Endothelial cell of umbilical vein (primary cell): ENCODE data around the gene PLXNC1. TPM values are rescaled to one million over a fixed set of nuclear protein-coding genes. Genes with fewer than 3 reads are reported as not detected.

Source experiments
- BruUV-seq: library from RNA; stranded (reverse); fragments of 400-500 nt; replicated peaks from 2 replicates; lab custom pipeline; 2021; lab: Mats Ljungman, UMichigan
- CTCF ChIA-PET: fragments of 300-600, 350-600 bp; sonication (Branson Sonifier 250); formaldehyde crosslinking; loops from one replicate; lab custom pipeline; 2021; ENCODE audit warnings: antibody characterized with exemption, inconsistent platforms; lab: Charles Lee
- POLR2A ChIA-PET: fragments of 300-600, 350-600 bp; sonication (Branson Sonifier 250); formaldehyde crosslinking; loops from one replicate; lab custom pipeline; 2021; ENCODE audit warnings: antibody characterized with exemption, inconsistent platforms; lab: Charles Lee
- DNase-seq: peaks from one replicate; pipeline ENCODE4 v3.0.0-alpha.2; 2011; ENCODE audit warnings: low read depth, low spot score
- FAIRE-seq: peaks from 2 replicates; lab custom pipeline; 2011; peaks lifted over from hg19 to GRCh38; lab: Jason Lieb, UNC
- H2AFZ ChIP-seq: 2 replicates; pipeline ENCODE4 v1.6.0; 2012; ENCODE audit warnings: low read depth, low read length, control low read depth, inconsistent platforms
- H3K27ac ChIP-seq: 2 replicates; pipeline ENCODE4 v1.5.1; 2011; ENCODE audit warnings: low read depth, mild to moderate bottlenecking, control low read depth, low read length, moderate library complexity; ENCODE audit not compliant: insufficient read depth
- H3K27me3 ChIP-seq, 2 experiments: 2 replicates each; pipeline versions ENCODE4 v1.6.0 to v1.6.1; 2011; ENCODE audit warnings: low read length in 2 of 2, mixed read lengths in 1 of 2; ENCODE audit not compliant: control insufficient read depth in 2 of 2, insufficient read depth in 2 of 2
- H3K36me3 ChIP-seq, 2 experiments: 2 replicates in 1 of 2; 3 replicates in 1 of 2; pipeline ENCODE4 v1.5.1; 2011; ENCODE audit warnings: low read length in 2 of 2, mild to moderate bottlenecking in 1 of 2, moderate library complexity in 1 of 2; ENCODE audit not compliant: control insufficient read depth in 2 of 2, insufficient read depth in 2 of 2; ENCODE audit errors: extremely low read depth in 1 of 2
- H3K4me1 ChIP-seq: 3 replicates; pipeline ENCODE4 v1.5.1; 2011; ENCODE audit warnings: mild to moderate bottlenecking, low read length; ENCODE audit not compliant: control insufficient read depth, insufficient read depth; ENCODE audit errors: extremely low read depth
- H3K4me2 ChIP-seq: 2 replicates; pipeline ENCODE4 v1.6.1; 2011; ENCODE audit warnings: low read length, control low read depth, mixed read lengths; ENCODE audit not compliant: insufficient read depth
- H3K4me3 ChIP-seq, 3 experiments: fragments of 200-600 bp in 1 of 3; sonication (generic), shearing (Covaris generic) in 1 of 3; replicated peaks in 1 of 3; 2 replicates each; pipeline ENCODE4 v1.5.1; 2011 to 2016; ENCODE audit warnings: control low read depth in 3 of 3, low read length in 3 of 3, mild to moderate bottlenecking in 2 of 3, inconsistent platforms in 1 of 3, low read depth in 1 of 3, moderate library complexity in 1 of 3; ENCODE audit not compliant: insufficient read depth in 1 of 3
- H3K79me2 ChIP-seq: 2 replicates; pipeline ENCODE4 v1.6.0; 2012; ENCODE audit warnings: low read length, inconsistent platforms; ENCODE audit not compliant: control insufficient read depth, insufficient read depth
- H3K9ac ChIP-seq: replicated peaks from 2 replicates; pipeline ENCODE3; 2011; ENCODE audit warnings: low read length, control low read depth; ENCODE audit not compliant: insufficient read depth; ENCODE audit errors: extremely low read depth
- H3K9me1 ChIP-seq: replicated peaks from 3 replicates; pipeline ENCODE4 v1.6.0; 2011; ENCODE audit warnings: mild to moderate bottlenecking, low read length; ENCODE audit not compliant: control insufficient read depth, insufficient read depth; ENCODE audit errors: extremely low read depth
- H3K9me3 ChIP-seq: replicated peaks from 2 replicates; pipeline ENCODE4 v1.5.1; 2012; ENCODE audit warnings: low read length, inconsistent platforms; ENCODE audit not compliant: control insufficient read depth, insufficient read depth
- H4K20me1 ChIP-seq: replicated peaks from 2 replicates; pipeline ENCODE3; 2011; ENCODE audit warnings: mild to moderate bottlenecking, low read length; ENCODE audit not compliant: control insufficient read depth, insufficient read depth; ENCODE audit errors: extremely low read depth
- CTCF ChIP-seq, 2 donors: IDR thresholded peaks; 1 replicate in 1 of 2; 2 replicates in 1 of 2; pipeline ENCODE4 v1.5.1; 2011; ENCODE audit warnings: low read length in 2 of 2, mild to moderate bottlenecking in 2 of 2, moderate library complexity in 2 of 2, control low read depth in 1 of 2, inconsistent platforms in 1 of 2, low read depth in 1 of 2; ENCODE audit not compliant: insufficient read depth in 1 of 2; ENCODE audit errors: extremely low read depth in 1 of 2
- EZH2 ChIP-seq: IDR thresholded peaks from 2 replicates; pipeline ENCODE4 v1.6.1; 2012; ENCODE audit warnings: borderline replicate concordance, low read depth, mild to moderate bottlenecking, moderate library complexity, low read length, inconsistent platforms; ENCODE audit not compliant: severe bottlenecking
- FOS ChIP-seq: IDR thresholded peaks from 2 replicates; pipeline ENCODE4 v1.6.1; 2011; ENCODE audit warnings: mild to moderate bottlenecking, low read length, moderate library complexity, borderline replicate concordance; ENCODE audit not compliant: insufficient read depth
- GATA2 ChIP-seq: IDR thresholded peaks from 2 replicates; pipeline ENCODE4 v1.7.0; 2011; ENCODE audit warnings: low read depth, mild to moderate bottlenecking, moderate library complexity, mixed read lengths, low read length; ENCODE audit not compliant: insufficient read length, insufficient read depth
- JUN ChIP-seq: IDR thresholded peaks from 2 replicates; pipeline ENCODE4 v1.6.1; 2011; ENCODE audit warnings: borderline replicate concordance, low read depth; ENCODE audit not compliant: insufficient read length, insufficient read depth
- MYC ChIP-seq: IDR thresholded peaks from one replicate; pipeline ENCODE4 v1.6.1; 2011; ENCODE audit warnings: mild to moderate bottlenecking, low read depth, low read length
- POLR2A ChIP-seq: IDR thresholded peaks from 2 replicates; pipeline ENCODE4 v1.6.1; 2012; ENCODE audit warnings: low read depth, mild to moderate bottlenecking, control low read depth, low read length
- POLR2AphosphoS5 ChIP-seq: IDR thresholded peaks from 2 replicates; pipeline ENCODE4 v1.6.1; 2012; ENCODE audit warnings: low read depth, mild to moderate bottlenecking, control low read depth, low read length, moderate library complexity; ENCODE audit not compliant: insufficient read depth
- dilution Hi-C: fragments of 300-500 bp; cut with MboI; formaldehyde crosslinking; loops from one replicate; pipeline ENCODE4 v1.15.0; 2019; ENCODE audit warnings: low sequenced_read_pairs; ENCODE audit not compliant: extremely low pct_ligation_motif_present
- intact Hi-C: fragments of 100-400 bp; cut with micrococcal nuclease; formaldehyde crosslinking; loops from one replicate; pipeline ENCODE4 v1.10.0; 2022
- polyA plus RNA-seq, 4 experiments: library from polyadenylated mRNA; depleted of rRNA in 3 of 4; stranded (reverse) in 3 of 4; unstranded in 1 of 4; fragments of >200 nt; gene quantifications; 2 replicates each; pipeline versions ENCODE4 v1.2.1 to v1.2.3, GENCODE V29; 2011 to 2012; ENCODE audit warnings: missing spikeins in 1 of 4
- total RNA-seq: library from RNA; stranded (reverse); gene quantifications from 2 replicates; pipeline ENCODE4 v1.2.3, GENCODE V29; 2021
- TF ChIP-seq, protein P1 (sequence below): IDR thresholded peaks from 2 replicates; pipeline ENCODE4 v1.6.1; 2011; ENCODE audit not compliant: insufficient read depth, insufficient read length

PLXNC1 gene
- total and polyA plus RNA-seq, 2 donors (not counting 3 experiments of a cell fraction or from before 2014, with no cell fraction given): 0.04 TPM; not detected in 1

DNA sequence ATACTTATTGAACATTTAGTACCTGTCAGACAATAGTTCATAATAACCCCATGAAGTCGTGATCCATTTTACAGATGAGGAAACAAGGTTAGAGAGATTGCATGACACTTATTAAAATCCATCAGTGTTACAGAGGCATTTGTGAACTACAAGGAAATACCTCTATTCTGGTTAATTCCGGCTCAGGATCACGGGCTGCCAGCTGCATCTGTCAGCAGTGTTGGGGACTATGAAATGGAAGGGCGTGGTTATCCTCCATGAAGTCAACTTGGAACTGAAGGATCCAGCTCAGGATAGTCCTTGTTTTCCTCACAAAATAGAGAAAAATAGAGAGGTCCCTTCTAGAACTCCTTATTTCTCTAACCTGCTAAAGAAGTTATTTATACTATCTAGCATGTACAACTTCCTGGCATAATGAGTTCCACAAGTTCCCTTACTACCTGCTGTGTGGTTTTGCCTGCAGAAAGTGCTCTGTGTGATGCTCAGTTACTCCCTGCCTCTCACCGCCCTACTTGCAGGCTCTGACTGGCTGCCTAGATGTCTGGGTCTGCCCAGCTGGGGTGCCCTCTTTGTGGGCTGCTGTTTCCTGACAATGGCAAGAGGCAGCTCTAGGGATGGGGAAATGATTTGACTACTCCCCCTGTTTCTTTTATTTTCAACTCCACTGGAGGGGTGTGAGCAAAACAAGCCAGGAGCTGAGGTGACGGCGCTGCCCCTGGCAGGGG lies 36.8 kb downstream of the PLXNC1 start:
- H3K4me3 ChIP-seq: no peak overlapping the region
- no TSS peak for BruUV-seq
- ChIA-PET CTCF (no interaction called here), POLR2A (no interaction called here)
- H3K4me1 ChIP-seq: no peaks in the 10 kb centered on the region
- H3K9me1 ChIP-seq: no peaks in the 10 kb centered on the region
- no peaks in the 10 kb centered on the region for H3K9me3 ChIP-seq
- H4K20me1 ChIP-seq: no peaks in the 10 kb centered on the region
- intact Hi-C loops: no loop called here
- no peak overlapping the region for H3K27ac ChIP-seq
- peaks cover 11 to 18% of the 10 kb centered on the region in 2 experiments for H3K27me3 ChIP-seq
- no peak overlapping the region for H3K9ac ChIP-seq
- FAIRE-seq (no peak), DNase-seq (no peak)
- dilution Hi-C loops: no loop called here
- H3K36me3 ChIP-seq: no peaks in the 10 kb centered on the region
- TF ChIP-seq, protein P1, sequence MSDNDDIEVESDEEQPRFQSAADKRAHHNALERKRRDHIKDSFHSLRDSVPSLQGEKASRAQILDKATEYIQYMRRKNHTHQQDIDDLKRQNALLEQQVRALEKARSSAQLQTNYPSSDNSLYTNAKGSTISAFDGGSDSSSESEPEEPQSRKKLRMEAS: no peak
- TF ChIP-seq MYC (no peak), JUN (no peak), POLR2AphosphoS5 (no peak), EZH2 (no peak), POLR2A (no peak)
- H2AFZ ChIP-seq: no peak overlapping the region
- no peaks in the 10 kb centered on the region for H3K79me2 ChIP-seq
- H3K4me2 ChIP-seq: no peak overlapping the region

DNA sequence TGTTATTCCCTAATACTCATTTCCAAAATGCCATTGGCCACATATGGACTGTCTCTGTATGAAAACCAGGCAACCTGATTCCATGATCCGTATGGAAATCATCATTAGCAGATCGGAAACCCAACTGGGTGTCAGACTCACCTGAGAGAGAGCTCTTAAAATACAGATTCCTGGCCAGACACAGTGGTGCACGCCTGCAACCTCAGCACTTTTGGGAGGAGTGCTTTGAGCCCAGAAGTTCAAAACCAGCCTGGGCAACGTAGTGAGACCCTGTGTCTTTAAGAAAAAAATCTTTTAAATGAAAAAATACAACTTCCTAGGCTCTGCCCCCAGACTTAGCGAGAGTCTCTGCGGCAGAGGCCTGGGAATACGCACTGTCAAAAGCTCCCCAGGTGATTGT lies 37.4 kb downstream of the PLXNC1 start:
- no peak overlapping the region for H3K4me2 ChIP-seq
- CTCF ChIA-PET: no interaction called here
- H4K20me1 ChIP-seq: no peaks in the 10 kb centered on the region
- H3K27me3 ChIP-seq: peaks cover 11 to 18% of the 10 kb centered on the region in 2 experiments
- no peaks in the 10 kb centered on the region for H3K9me1 ChIP-seq
- no peak for TF ChIP-seq FOS
- TF ChIP-seq POLR2A: no peak
- no peak for TF ChIP-seq CTCF (IDR thresholded peaks at IDR 0.05; ENCODE audit: extremely low read depth in 1 of 2, insufficient read depth in 1 of 2, low read depth in 1 of 2, low read length in 2 of 2)
- no peak for TF ChIP-seq EZH2
- no peak for TF ChIP-seq POLR2AphosphoS5
- no peak for TF ChIP-seq MYC
- TF ChIP-seq GATA2: no peak
- TF ChIP-seq, protein P1: no peak
- TF ChIP-seq JUN: no peak
- intact Hi-C loops: no loop called here
- no TSS peak for BruUV-seq
- POLR2A ChIA-PET: no interaction called here
- no peaks in the 10 kb centered on the region for H3K36me3 ChIP-seq
- H2AFZ ChIP-seq: no peak overlapping the region
- no peak overlapping the region for H3K27ac ChIP-seq
- H3K79me2 ChIP-seq: no peaks in the 10 kb centered on the region
- no peaks in the 10 kb centered on the region for H3K4me1 ChIP-seq
- FAIRE-seq (no peak), DNase-seq (no peak)
- no peak overlapping the region for H3K9ac ChIP-seq
- H3K4me3 ChIP-seq: no peak overlapping the region
- no peaks in the 10 kb centered on the region for H3K9me3 ChIP-seq
- dilution Hi-C loops: no loop called here
